ENCODE results near the gene BCL2L2.
A peak's percentile ranks its signal among the peaks of the same experiment; 100 is the strongest.

Gene BCL2L2

GRCh38 chr14:23310546-23310945 lies 3.9 kb downstream of the BCL2L2 start:
- TF ChIP-seq CTCF (conservative IDR thresholded peaks at IDR 0.05) (no peak), ZFX (IDR thresholded peaks at IDR 0.05) (no peak)
- no peak overlapping the region for H3K27ac ChIP-seq

GRCh38 chr14:23316300-23316699 lies 9.7 kb downstream of the BCL2L2 start:
- H3K27ac ChIP-seq, result no peak overlapping the region
- TF ChIP-seq ZFX (IDR thresholded peaks at IDR 0.05) (no peak), CTCF (conservative IDR thresholded peaks at IDR 0.05) (no peak)

- TF ChIP-seq CTCF (conservative IDR thresholded peaks at IDR 0.05) (no peak), ZFX (IDR thresholded peaks at IDR 0.05) (no peak)
- peak overlapping the region; percentile 87 for H3K27ac ChIP-seq
These were observed 13.3 kb downstream of the BCL2L2 start for GRCh38 chr14:23319746-23320583.

GRCh38 chr14:23320584-23321571 lies 14.2 kb downstream of the BCL2L2 start, which contains the start of gene PABPN1:
PABPN1 (plus strand) TSS chr14:23321457; CDS start chr14:23321470, 13 bp downstream.
- H3K27ac ChIP-seq, result peak within 1 kb of the TSS; percentile 87
- TF ChIP-seq ZFX (IDR thresholded peaks at IDR 0.05), result no peak
- TF ChIP-seq CTCF (conservative IDR thresholded peaks at IDR 0.05), result no peak

- TF ChIP-seq ZFX (IDR thresholded peaks at IDR 0.05) (peak; percentile 82), CTCF (conservative IDR thresholded peaks at IDR 0.05) (no peak)
These were observed 15.2 kb downstream of the BCL2L2 start for GRCh38 chr14:23321572-23322547.

GRCh38 chr14:23322568-23323517 lies 16.2 kb downstream of the BCL2L2 start:
- peak overlapping the region; percentile 87 for H3K27ac ChIP-seq
- no peak for TF ChIP-seq CTCF (conservative IDR thresholded peaks at IDR 0.05)
- no peak for TF ChIP-seq ZFX (IDR thresholded peaks at IDR 0.05)

More at GRCh38 chr14:23321572-23322547, 15.2 kb downstream of the BCL2L2 start:
- H3K27ac ChIP-seq, result peak overlapping the region; percentile 87

Data from C4-2B (cell line).